ENCODE measurements around the gene RHOT2.

RHOT2 gene

GRCh38 chr16:680967-681745 is 13.2 kb downstream of the RHOT2 start:
- H3K4me3 ChIP-seq = peak overlapping the region; percentile 97
- no peak for DNase-seq (ENCODE audit: low spot score)
- H3K27ac ChIP-seq = peak overlapping the region; percentile 73 to 98
- TF ChIP-seq CTCF (IDR thresholded peaks at IDR 0.05) = no peak

GRCh38 chr16:681746-682427 is 14.0 kb downstream of the RHOT2 start:
- peak overlapping the region; percentile 97 for H3K4me3 ChIP-seq
- DNase-seq (ENCODE audit: low spot score) = no peak

GRCh38 chr16:682493-683395 is 14.8 kb downstream of the RHOT2 start:
- H3K27ac ChIP-seq = no peak overlapping the region
- DNase-seq (ENCODE audit: low spot score) = no peak
- peak overlapping the region; percentile 98 for H3K4me3 ChIP-seq
- TF ChIP-seq CTCF (IDR thresholded peaks at IDR 0.05) = no peak

More at GRCh38 chr16:681746-682427, 14.0 kb downstream of the RHOT2 start:
- no peak for TF ChIP-seq CTCF (IDR thresholded peaks at IDR 0.05)
- no peak overlapping the region for H3K27ac ChIP-seq

GRCh38 chr16:683396-684070 is 15.6 kb downstream of the RHOT2 start:
- Histone ChIP-seq H3K4me3 (peak overlapping the region; percentile 98), H3K27ac (peak overlapping the region; percentile 67 to 90)
- no peak for TF ChIP-seq CTCF (IDR thresholded peaks at IDR 0.05)
- DNase-seq (ENCODE audit: low spot score) = no peak

- TF ChIP-seq CTCF (IDR thresholded peaks at IDR 0.05) = no peak
- H3K27ac ChIP-seq = peak within 1 kb of the TSS; percentile 67 to 90
- DNase-seq (ENCODE audit: low spot score) = peak; percentile 97
- peak within 1 kb of the TSS; percentile 98 for H3K4me3 ChIP-seq
Measured at GRCh38 chr16:684071-684794, 16.3 kb downstream of the RHOT2 start, which contains the start of gene JMJD8. JMJD8 (minus strand) TSS chr16:684334; CDS start chr16:684319, 15 bp downstream.

Measured in coronary artery (tissue), 2 donors.